Activated T-cell treated with anti-CD3 and anti-CD28 coated beads, Interleukin-2, amount 50 U/mL, for 1 hour (primary cell): Measurements from ENCODE around the gene EME1.
"Not testable (repeated sequence)": the region's sequence is repeated elsewhere in the genome, so short reads cannot be mapped to it uniquely, and the experiment has no call there.

Experiments used
- DNase-seq: peaks from one replicate; pipeline ENCODE4 v3.0.0-alpha.2; 2020

EME1 gene

GRCh38 chr17:50372758-50373556, at the start of gene EME1, which contains the start of gene MRPL27:
Gene EME1 (plus strand): TSS chr17:50373229. CDS start chr17:50375209, 1,980 bp downstream.
Gene MRPL27 (minus strand): TSS chr17:50373184. CDS start chr17:50373170, 14 bp downstream.
- DNase-seq, result peak; percentile 89

GRCh38 chr17:50325906-50326305, 47.1 kb upstream of the EME1 start:
- no peak for DNase-seq

GRCh38 chr17:50326831-50327364, 46.1 kb upstream of the EME1 start:
- no peak for DNase-seq

- DNase-seq, result no peak
These were observed 44.4 kb upstream of the EME1 start for GRCh38 chr17:50328363-50329325.

- no peak for DNase-seq
These were observed 43.3 kb upstream of the EME1 start for GRCh38 chr17:50329716-50330115.

- DNase-seq, result no peak
These were observed 42.8 kb upstream of the EME1 start for GRCh38 chr17:50330151-50330775.

- no peak for DNase-seq
These were observed 41.8 kb upstream of the EME1 start for GRCh38 chr17:50331085-50331791.

GRCh38 chr17:50332196-50332595, 40.8 kb upstream of the EME1 start:
- DNase-seq, result no peak

GRCh38 chr17:50333291-50334057, 39.6 kb upstream of the EME1 start:
- not testable (repeated sequence) for DNase-seq

- no peak for DNase-seq
These were observed 35.1 kb upstream of the EME1 start for GRCh38 chr17:50337956-50338355.

GRCh38 chr17:50338645-50339044, 34.4 kb upstream of the EME1 start:
- no peak for DNase-seq

GRCh38 chr17:50339381-50339780, 33.6 kb upstream of the EME1 start:
- DNase-seq, result no peak

GRCh38 chr17:50344731-50345365, 28.2 kb upstream of the EME1 start:
- peak; percentile 19 for DNase-seq

- DNase-seq, result peak; percentile 94
These were observed 27.4 kb upstream of the EME1 start, which contains the start of gene XYLT2 for GRCh38 chr17:50345432-50346312. Gene XYLT2 (plus strand): TSS chr17:50346126. CDS start chr17:50346141, 15 bp downstream.

GRCh38 chr17:50346313-50347116, 26.5 kb upstream of the EME1 start:
- DNase-seq, result no peak

GRCh38 chr17:50347117-50347893, 25.7 kb upstream of the EME1 start:
- peak; percentile 20 for DNase-seq

GRCh38 chr17:50347894-50348291, 25.1 kb upstream of the EME1 start:
- DNase-seq, result no peak
